H1 (cell line): ENCODE data around the gene HINT3. TPM values are rescaled to one million over a fixed set of nuclear protein-coding genes. Genes with fewer than 3 reads are reported as not detected.

Experiments
- CHD2 ChIP-seq: IDR thresholded peaks from 2 replicates; pipeline ENCODE4 v1.6.1; 2012; ENCODE audit warnings: low read length, improper control_type of control experiment
- TBP ChIP-seq: IDR thresholded peaks from 2 replicates; pipeline ENCODE4 v1.6.1; 2011; ENCODE audit warnings: low read depth, low read length, improper control_type of control experiment
- polyA plus RNA-seq, 7 experiments: library from polyadenylated mRNA; depleted of rRNA in 3 of 7; stranded (reverse) in 5 of 7; unstranded in 2 of 7; fragments of >200 nt in 5 of 7; fragments of 200-250 nt in 2 of 7; gene quantifications; 1 replicate in 5 of 7; 2 replicates in 1 of 7; 4 replicates in 1 of 7; pipeline versions ENCODE4 v1.2.1 to v1.2.3, GENCODE V29; 2011 to 2013; ENCODE audit warnings: missing spikeins in 2 of 7, mixed read lengths in 2 of 7
- total RNA-seq: library from RNA; stranded (reverse); fragmentation: NEBNext Ultra II Directional; extraction: Animal tissue kit (Norgen Biotek cat#: 25700); gene quantifications from 2 replicates; pipeline ENCODE4 v1.2.1, GENCODE V29; 2021
- TF ChIP-seq, protein P1 (sequence below): IDR thresholded peaks from 2 replicates; pipeline ENCODE4 v1.6.1; 2012; ENCODE audit warnings: low read length, inconsistent platforms

Gene HINT3
- total and polyA plus RNA-seq, 2 of the 8 experiments (the other 6 are each of a cell fraction or from before 2014, with no cell fraction given) = 1.2 to 7.8 TPM

DNA sequence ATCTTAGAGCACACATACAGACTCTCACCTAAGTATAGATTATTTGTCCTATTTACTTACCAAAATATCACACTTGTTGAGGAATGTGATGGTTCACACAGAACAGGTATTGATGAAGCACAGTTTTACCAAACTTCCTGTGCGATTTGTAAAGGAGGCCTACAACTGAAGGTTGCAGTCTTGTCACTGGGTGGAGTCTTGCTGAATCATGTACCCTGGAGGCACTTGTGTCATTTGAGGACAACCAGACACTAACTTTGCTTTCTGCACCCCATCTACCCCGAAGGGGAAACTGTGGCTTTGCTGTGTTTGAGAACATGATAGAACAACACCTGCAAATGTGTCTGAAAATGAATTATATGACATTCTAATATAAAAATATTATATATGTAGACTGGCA is 32.4 kb upstream of the HINT3 start (continued):
- TF ChIP-seq CHD2 (no peak), TBP (no peak)
- TF ChIP-seq, protein P1, sequence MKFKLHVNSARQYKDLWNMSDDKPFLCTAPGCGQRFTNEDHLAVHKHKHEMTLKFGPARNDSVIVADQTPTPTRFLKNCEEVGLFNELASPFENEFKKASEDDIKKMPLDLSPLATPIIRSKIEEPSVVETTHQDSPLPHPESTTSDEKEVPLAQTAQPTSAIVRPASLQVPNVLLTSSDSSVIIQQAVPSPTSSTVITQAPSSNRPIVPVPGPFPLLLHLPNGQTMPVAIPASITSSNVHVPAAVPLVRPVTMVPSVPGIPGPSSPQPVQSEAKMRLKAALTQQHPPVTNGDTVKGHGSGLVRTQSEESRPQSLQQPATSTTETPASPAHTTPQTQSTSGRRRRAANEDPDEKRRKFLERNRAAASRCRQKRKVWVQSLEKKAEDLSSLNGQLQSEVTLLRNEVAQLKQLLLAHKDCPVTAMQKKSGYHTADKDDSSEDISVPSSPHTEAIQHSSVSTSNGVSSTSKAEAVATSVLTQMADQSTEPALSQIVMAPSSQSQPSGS = no peak
